ENCODE measurements around the gene TBC1D16. TPM values are rescaled to one million over a fixed set of nuclear protein-coding genes. Genes with fewer than 3 reads are reported as not detected.

Gene TBC1D16, protein sequence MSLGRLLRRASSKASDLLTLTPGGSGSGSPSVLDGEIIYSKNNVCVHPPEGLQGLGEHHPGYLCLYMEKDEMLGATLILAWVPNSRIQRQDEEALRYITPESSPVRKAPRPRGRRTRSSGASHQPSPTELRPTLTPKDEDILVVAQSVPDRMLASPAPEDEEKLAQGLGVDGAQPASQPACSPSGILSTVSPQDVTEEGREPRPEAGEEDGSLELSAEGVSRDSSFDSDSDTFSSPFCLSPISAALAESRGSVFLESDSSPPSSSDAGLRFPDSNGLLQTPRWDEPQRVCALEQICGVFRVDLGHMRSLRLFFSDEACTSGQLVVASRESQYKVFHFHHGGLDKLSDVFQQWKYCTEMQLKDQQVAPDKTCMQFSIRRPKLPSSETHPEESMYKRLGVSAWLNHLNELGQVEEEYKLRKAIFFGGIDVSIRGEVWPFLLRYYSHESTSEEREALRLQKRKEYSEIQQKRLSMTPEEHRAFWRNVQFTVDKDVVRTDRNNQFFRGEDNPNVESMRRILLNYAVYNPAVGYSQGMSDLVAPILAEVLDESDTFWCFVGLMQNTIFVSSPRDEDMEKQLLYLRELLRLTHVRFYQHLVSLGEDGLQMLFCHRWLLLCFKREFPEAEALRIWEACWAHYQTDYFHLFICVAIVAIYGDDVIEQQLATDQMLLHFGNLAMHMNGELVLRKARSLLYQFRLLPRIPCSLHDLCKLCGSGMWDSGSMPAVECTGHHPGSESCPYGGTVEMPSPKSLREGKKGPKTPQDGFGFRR
- polyA plus RNA-seq (2013, experiment 1 of 4) = 34.5 TPM
- 40.3 TPM for polyA plus RNA-seq (2013, experiment 2 of 4)
- 25.6 TPM for polyA plus RNA-seq (2013, experiment 3 of 4)
- polyA plus RNA-seq (2013, experiment 4 of 4) = 27.9 TPM

DNA sequence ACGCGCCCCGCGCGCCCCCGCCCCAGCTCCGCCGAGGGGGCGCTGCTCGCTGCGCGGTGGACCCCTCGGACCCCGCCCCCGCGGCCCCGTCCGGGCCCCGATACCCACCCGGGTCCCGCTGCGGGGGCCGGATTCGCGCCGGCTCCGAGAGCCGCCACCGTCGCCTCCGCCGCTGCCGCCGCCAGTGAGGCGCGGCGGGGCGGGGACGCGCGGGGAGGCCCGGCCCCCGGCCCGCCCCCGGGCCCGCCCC, at the start of gene TBC1D16:
Gene TBC1D16 (minus strand): TSS at position 186 of the 250 bp plus-strand sequence. CDS start 22,325 bp downstream, outside the sequence.
- peaks cover 9% of the 10 kb centered on the region for H3K4me1 ChIP-seq (ENCODE audit: control insufficient read depth, insufficient read depth, low read length)
- no peaks in the 10 kb centered on the region for H3K36me3 ChIP-seq (ENCODE audit: control insufficient read depth, insufficient read depth, low read length)
- H3K4me3 ChIP-seq (ENCODE audit: insufficient read depth, low read depth, low read length) = peak within 1 kb of the TSS; percentile 93
- H3K27me3 ChIP-seq (ENCODE audit: control insufficient read depth, insufficient read depth, low read length, poor library complexity, severe bottlenecking) = peaks cover 10% of the 10 kb centered on the region
- 0% methylated on average over 46 of the region's 46 CpGs for WGBS, 2 experiments
- no peaks in the 10 kb centered on the region for H3K9me3 ChIP-seq (ENCODE audit: control insufficient read depth, low read length)
- peak within 1 kb of the TSS; percentile 98 for H3K27ac ChIP-seq (ENCODE audit: insufficient read depth, low read depth, low read length, poor library complexity, severe bottlenecking)

- Histone ChIP-seq H3K9me3 (ENCODE audit: control insufficient read depth, low read length) (no peaks in the 10 kb centered on the region), H3K36me3 (ENCODE audit: control insufficient read depth, insufficient read depth, low read length) (no peaks in the 10 kb centered on the region), H3K27me3 (ENCODE audit: control insufficient read depth, insufficient read depth, low read length, poor library complexity, severe bottlenecking) (no peaks in the 10 kb centered on the region), H3K4me3 (ENCODE audit: insufficient read depth, low read depth, low read length) (no peak overlapping the region), H3K27ac (ENCODE audit: insufficient read depth, low read depth, low read length, poor library complexity, severe bottlenecking) (no peak overlapping the region), H3K4me1 (ENCODE audit: control insufficient read depth, insufficient read depth, low read length) (no peaks in the 10 kb centered on the region)
- 94 to 95% methylated on average over 15 of the region's 15 CpGs for WGBS, 2 experiments
These were observed 49.1 kb upstream of the TBC1D16 start for GRCh38 chr17:80084773-80085172.

DNA sequence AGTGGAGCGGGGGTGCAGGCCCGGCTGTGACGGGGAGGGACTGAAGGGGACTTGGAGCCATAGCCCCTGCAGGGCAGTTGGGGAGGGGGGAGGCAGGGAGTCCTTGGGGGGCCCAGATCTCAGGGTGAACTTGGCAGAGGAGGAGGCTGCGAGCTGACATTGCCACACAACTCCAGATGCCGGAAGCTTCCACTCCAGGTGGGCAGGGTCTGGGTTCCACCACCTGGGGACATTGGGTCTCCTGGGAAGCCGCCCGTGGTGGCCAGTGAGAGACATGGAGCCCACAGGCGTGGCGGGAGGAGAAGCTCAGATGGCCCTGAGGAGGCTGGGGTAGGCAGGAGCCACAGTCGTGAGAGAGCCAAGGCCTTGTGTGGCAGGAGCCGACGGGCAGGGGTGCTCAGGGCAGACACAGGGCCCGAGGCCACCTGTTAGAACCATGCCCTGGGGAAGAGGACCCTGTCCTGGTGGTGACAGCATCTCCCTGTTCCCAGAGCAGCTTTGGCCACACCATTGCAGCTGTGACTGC, 47.5 kb upstream of the TBC1D16 start:
- H3K27ac ChIP-seq (ENCODE audit: insufficient read depth, low read depth, low read length, poor library complexity, severe bottlenecking) = no peak overlapping the region
- no peaks in the 10 kb centered on the region for H3K36me3 ChIP-seq (ENCODE audit: control insufficient read depth, insufficient read depth, low read length)
- no peak overlapping the region for H3K4me3 ChIP-seq (ENCODE audit: insufficient read depth, low read depth, low read length)
- no peaks in the 10 kb centered on the region for H3K4me1 ChIP-seq (ENCODE audit: control insufficient read depth, insufficient read depth, low read length)
- H3K9me3 ChIP-seq (ENCODE audit: control insufficient read depth, low read length) = no peaks in the 10 kb centered on the region
- WGBS, 2 experiments = 87 to 90% methylated on average over 13 of the region's 13 CpGs
- H3K27me3 ChIP-seq (ENCODE audit: control insufficient read depth, insufficient read depth, low read length, poor library complexity, severe bottlenecking) = no peaks in the 10 kb centered on the region

DNA sequence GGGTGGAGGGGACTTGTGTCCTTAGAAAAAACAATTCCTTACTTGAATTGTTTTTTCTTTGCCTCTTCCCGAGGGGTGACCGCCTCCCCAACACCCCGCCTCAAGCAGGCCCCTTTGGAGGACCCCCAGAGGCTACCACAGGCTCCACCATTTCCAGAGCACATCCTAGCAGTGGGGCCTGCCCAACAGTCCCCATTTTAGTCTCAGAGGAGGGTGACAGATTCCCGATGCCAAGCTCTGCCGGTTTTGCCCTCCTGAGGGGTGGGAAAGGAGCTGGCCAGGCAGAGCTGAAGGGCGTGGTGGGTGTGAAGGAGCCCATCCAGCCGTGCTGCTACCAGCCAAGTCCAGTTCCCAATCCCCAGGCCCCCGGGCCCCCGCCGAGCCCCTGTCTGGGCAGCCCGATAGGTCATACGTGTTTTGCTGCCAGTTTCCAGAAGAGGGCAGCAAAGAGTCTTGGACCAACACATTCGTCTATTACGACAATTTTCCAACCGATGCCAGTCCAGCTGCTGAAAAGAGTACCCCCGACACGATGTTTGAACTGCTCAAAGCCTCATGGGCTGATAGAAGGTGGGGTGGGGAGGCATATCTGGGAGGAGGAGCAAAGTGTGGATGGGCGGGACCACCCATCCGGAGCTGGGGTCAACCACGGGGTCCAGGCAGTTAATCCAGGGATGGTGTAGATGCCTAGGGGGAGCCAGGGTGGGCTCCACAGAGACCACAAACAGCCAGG, 46.9 kb upstream of the TBC1D16 start:
- no peaks in the 10 kb centered on the region for H3K27me3 ChIP-seq (ENCODE audit: control insufficient read depth, insufficient read depth, low read length, poor library complexity, severe bottlenecking)
- no peaks in the 10 kb centered on the region for H3K9me3 ChIP-seq (ENCODE audit: control insufficient read depth, low read length)
- 39 to 42% methylated on average over 20 of the region's 20 CpGs for WGBS, 2 experiments
- no peaks in the 10 kb centered on the region for H3K36me3 ChIP-seq (ENCODE audit: control insufficient read depth, insufficient read depth, low read length)
- H3K4me1 ChIP-seq (ENCODE audit: control insufficient read depth, insufficient read depth, low read length) = no peaks in the 10 kb centered on the region
- no peak overlapping the region for H3K27ac ChIP-seq (ENCODE audit: insufficient read depth, low read depth, low read length, poor library complexity, severe bottlenecking)
- no peak overlapping the region for H3K4me3 ChIP-seq (ENCODE audit: insufficient read depth, low read depth, low read length)

GRCh38 chr17:80081596-80081995, 45.9 kb upstream of the TBC1D16 start:
- no peak overlapping the region for H3K27ac ChIP-seq (ENCODE audit: insufficient read depth, low read depth, low read length, poor library complexity, severe bottlenecking)
- H3K36me3 ChIP-seq (ENCODE audit: control insufficient read depth, insufficient read depth, low read length) = no peaks in the 10 kb centered on the region
- no peaks in the 10 kb centered on the region for H3K9me3 ChIP-seq (ENCODE audit: control insufficient read depth, low read length)
- no peaks in the 10 kb centered on the region for H3K27me3 ChIP-seq (ENCODE audit: control insufficient read depth, insufficient read depth, low read length, poor library complexity, severe bottlenecking)
- H3K4me3 ChIP-seq (ENCODE audit: insufficient read depth, low read depth, low read length) = no peak overlapping the region
- no peaks in the 10 kb centered on the region for H3K4me1 ChIP-seq (ENCODE audit: control insufficient read depth, insufficient read depth, low read length)
- WGBS, 2 experiments = 90 to 93% methylated on average over 14 of the region's 14 CpGs

DNA sequence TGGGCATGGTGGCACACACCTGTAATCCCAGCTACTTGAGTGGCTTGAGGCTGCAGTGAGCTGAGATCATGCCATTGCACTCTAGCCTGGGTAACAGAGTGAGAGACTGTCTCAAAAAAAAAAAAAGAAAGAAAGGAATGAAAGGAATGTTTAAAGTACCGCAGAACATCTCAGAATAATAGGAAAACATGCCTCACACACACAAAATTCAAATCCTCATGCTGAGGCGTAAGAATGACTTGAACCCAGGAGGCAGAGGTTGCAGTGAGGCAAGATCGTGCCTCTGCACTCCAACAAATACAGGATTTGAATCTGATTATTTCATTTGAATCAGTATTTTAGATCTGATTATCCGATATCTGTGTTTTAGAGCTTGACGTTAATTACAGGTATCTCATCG, 44.4 kb upstream of the TBC1D16 start:
- Histone ChIP-seq H3K36me3 (ENCODE audit: control insufficient read depth, insufficient read depth, low read length) (no peaks in the 10 kb centered on the region), H3K27ac (ENCODE audit: insufficient read depth, low read depth, low read length, poor library complexity, severe bottlenecking) (no peak overlapping the region), H3K4me1 (ENCODE audit: control insufficient read depth, insufficient read depth, low read length) (no peaks in the 10 kb centered on the region), H3K27me3 (ENCODE audit: control insufficient read depth, insufficient read depth, low read length, poor library complexity, severe bottlenecking) (no peaks in the 10 kb centered on the region), H3K9me3 (ENCODE audit: control insufficient read depth, low read length) (no peaks in the 10 kb centered on the region), H3K4me3 (ENCODE audit: insufficient read depth, low read depth, low read length) (no peak overlapping the region)
- 88 to 90% methylated on average over 5 to 6 of the region's 6 CpGs for WGBS, 2 experiments

- H3K36me3 ChIP-seq (ENCODE audit: control insufficient read depth, insufficient read depth, low read length) = no peaks in the 10 kb centered on the region
- whole genome bisulfite sequencing, 2 experiments = 87 to 97% methylated on average over 5 to 6 of the region's 6 CpGs
- H3K9me3 ChIP-seq (ENCODE audit: control insufficient read depth, low read length) = no peaks in the 10 kb centered on the region
- H3K4me1 ChIP-seq (ENCODE audit: control insufficient read depth, insufficient read depth, low read length) = no peaks in the 10 kb centered on the region
- H3K4me3 ChIP-seq (ENCODE audit: insufficient read depth, low read depth, low read length) = no peak overlapping the region
- H3K27ac ChIP-seq (ENCODE audit: insufficient read depth, low read depth, low read length, poor library complexity, severe bottlenecking) = no peak overlapping the region
- no peaks in the 10 kb centered on the region for H3K27me3 ChIP-seq (ENCODE audit: control insufficient read depth, insufficient read depth, low read length, poor library complexity, severe bottlenecking)
These were observed 36.7 kb upstream of the TBC1D16 start for GRCh38 chr17:80072410-80072809.

GRCh38 chr17:80071116-80071841, 35.6 kb upstream of the TBC1D16 start:
- H3K4me3 ChIP-seq (ENCODE audit: insufficient read depth, low read depth, low read length) = no peak overlapping the region
- no peaks in the 10 kb centered on the region for H3K36me3 ChIP-seq (ENCODE audit: control insufficient read depth, insufficient read depth, low read length)
- H3K4me1 ChIP-seq (ENCODE audit: control insufficient read depth, insufficient read depth, low read length) = no peaks in the 10 kb centered on the region
- H3K27me3 ChIP-seq (ENCODE audit: control insufficient read depth, insufficient read depth, low read length, poor library complexity, severe bottlenecking) = no peaks in the 10 kb centered on the region
- H3K9me3 ChIP-seq (ENCODE audit: control insufficient read depth, low read length) = no peaks in the 10 kb centered on the region
- no peak overlapping the region for H3K27ac ChIP-seq (ENCODE audit: insufficient read depth, low read depth, low read length, poor library complexity, severe bottlenecking)
- WGBS, 2 experiments = 90% methylated on average over 20 of the region's 20 CpGs

DNA sequence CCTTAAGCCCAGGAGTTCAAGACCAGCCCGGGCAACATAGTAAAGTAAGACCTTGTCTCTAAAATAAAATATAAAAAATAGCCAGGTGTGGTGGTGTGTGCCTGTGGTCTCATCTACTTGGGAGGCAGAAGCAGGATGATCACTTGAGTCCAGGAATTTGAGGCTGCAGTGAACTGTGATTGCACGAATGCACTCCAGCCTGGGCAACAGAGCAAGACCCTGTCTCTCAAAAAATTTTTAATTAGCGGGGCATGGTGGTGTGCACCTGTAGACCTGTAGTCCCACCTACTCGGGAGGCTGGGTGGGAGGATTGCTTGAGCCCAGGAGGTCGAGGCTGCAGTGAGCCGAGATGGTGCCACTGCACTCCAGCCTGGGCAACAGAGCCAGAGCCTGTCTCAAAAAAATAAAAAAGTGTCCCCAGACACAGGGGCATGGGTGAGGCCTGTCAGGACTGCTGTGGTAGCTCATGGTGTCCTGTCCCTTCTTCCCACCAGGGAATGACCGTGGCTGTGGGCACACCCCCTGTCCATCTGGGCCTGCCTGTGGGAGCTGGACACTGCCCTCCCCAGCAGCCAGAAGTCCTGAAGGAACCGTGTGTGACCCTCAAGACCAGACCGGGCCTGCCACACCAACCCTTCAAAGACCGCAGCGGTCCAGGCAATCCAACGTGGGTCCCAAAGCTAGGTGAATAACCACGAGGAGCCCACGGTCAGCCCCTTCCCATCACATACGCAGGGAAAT, 34.9 kb upstream of the TBC1D16 start:
- no peak overlapping the region for H3K4me3 ChIP-seq (ENCODE audit: insufficient read depth, low read depth, low read length)
- no peaks in the 10 kb centered on the region for H3K9me3 ChIP-seq (ENCODE audit: control insufficient read depth, low read length)
- no peaks in the 10 kb centered on the region for H3K4me1 ChIP-seq (ENCODE audit: control insufficient read depth, insufficient read depth, low read length)
- WGBS, 2 experiments = 94% methylated on average over 15 of the region's 15 CpGs
- no peaks in the 10 kb centered on the region for H3K27me3 ChIP-seq (ENCODE audit: control insufficient read depth, insufficient read depth, low read length, poor library complexity, severe bottlenecking)
- H3K36me3 ChIP-seq (ENCODE audit: control insufficient read depth, insufficient read depth, low read length) = no peaks in the 10 kb centered on the region
- no peak overlapping the region for H3K27ac ChIP-seq (ENCODE audit: insufficient read depth, low read depth, low read length, poor library complexity, severe bottlenecking)
